HT-29 (cell line): ENCODE data around the gene RBP3. TPM values are rescaled to one million over a fixed set of nuclear protein-coding genes. Genes with fewer than 3 reads are reported as not detected.

ENCODE experiments used
- DNase-seq: peaks from one replicate; pipeline ENCODE4 v3.0.0-alpha.2; 2015; ENCODE audit warnings: low spot score
- total RNA-seq: library from RNA; depleted of rRNA; stranded (reverse); fragments of >200 nt; shearing (Covaris generic); gene quantifications from 2 replicates; pipeline ENCODE4 v1.2.3, GENCODE V29; 2014; rRNA removed

RBP3 gene
- 0.20 TPM in 1 of 2 replicates, not detected in the other for total RNA-seq

DNA sequence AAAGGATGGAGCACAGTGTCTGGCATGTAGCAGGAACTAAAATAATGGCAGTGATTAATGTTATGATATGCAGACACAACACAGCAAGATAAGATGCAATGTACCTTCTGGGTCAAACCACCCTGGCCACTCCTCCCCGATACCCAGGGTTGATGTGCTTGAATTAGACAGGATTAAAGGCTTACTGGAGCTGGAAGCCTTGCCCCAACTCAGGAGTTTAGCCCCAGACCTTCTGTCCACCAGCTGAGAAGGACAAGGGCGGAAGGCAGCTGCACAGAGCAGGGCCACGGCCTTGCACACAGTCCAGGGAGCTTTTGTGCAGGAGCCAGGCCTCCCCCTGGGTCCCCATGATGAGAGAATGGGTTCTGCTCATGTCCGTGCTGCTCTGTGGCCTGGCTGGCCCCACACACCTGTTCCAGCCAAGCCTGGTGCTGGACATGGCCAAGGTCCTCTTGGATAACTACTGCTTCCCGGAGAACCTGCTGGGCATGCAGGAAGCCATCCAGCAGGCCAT, at the start of gene RBP3:
RBP3 (plus strand) TSS at position 226 of the 514 bp plus-strand sequence; CDS start at position 348, 122 bp downstream.
- no peak for DNase-seq

DNA sequence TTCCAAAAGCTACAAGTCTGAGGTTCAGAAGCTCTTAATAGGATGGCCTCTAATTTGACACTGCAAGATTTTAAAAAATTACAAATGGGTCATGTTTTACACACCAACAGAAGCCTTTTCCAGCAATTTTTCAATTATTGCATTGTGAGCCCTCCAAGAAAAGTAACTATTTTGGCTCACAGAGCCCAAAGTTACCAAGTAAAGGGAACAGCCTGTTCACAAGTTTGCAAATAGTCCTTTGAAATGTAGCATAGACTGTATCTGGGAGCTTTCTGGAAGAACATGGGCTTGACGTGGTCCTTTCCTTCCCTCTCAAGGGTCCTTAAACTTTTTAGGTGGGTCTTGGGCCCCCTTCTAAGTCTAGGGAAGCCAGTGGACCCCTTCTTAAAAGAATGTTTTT, 49.4 kb upstream of the RBP3 start:
- DNase-seq = no peak

GRCh38 chr10:47299611-47300428, 48.3 kb upstream of the RBP3 start, which contains the start of gene GDF10:
Gene GDF10 (plus strand): TSS chr10:47300197. CDS start chr10:47300652, 455 bp downstream.
- DNase-seq = no peak

- DNase-seq = no peak
These were observed 47.7 kb upstream of the RBP3 start for GRCh38 chr10:47300429-47300931.

GRCh38 chr10:47301833-47302232, 46.3 kb upstream of the RBP3 start:
- DNase-seq = no peak

DNA sequence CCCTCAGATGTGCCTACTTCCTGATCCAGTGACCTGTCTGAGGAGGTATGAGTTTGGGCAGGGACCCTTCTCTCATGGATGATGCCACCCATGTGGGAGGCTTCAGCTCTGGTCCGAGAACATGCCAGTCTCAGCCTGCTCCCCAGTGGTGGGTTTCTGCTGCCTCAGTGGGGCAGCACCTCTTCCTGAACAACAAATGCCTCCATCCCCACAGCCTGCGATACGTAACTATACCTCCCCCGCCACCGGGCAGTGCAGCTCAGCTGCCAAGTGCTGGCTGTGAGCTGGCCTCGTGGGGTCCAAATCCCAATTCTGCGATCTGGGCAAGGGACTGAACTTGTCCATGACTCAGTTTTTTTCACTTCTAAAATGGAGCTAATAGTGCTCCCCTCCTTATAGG, 45.1 kb upstream of the RBP3 start:
- no peak for DNase-seq

DNA sequence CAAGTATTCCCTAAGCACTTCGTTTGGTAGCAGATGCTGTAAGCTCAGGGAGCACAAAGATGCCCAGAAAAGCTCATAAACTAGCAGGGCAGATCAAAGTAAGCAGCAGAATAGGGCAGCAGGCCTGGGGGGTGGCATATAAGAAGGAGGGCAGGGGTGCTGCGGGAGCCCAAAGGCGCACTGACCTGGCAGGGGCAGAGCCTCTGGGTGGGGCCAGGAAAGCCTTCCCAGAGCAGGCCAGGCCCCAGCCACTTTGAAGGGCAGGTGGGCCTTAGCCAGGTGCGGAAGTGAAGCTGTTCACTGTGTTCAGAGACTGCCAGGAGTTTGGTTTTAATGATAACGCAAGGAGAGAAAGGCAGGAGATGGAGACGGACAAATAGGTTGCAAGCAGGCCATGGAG, 44.3 kb upstream of the RBP3 start:
- DNase-seq = no peak

DNA sequence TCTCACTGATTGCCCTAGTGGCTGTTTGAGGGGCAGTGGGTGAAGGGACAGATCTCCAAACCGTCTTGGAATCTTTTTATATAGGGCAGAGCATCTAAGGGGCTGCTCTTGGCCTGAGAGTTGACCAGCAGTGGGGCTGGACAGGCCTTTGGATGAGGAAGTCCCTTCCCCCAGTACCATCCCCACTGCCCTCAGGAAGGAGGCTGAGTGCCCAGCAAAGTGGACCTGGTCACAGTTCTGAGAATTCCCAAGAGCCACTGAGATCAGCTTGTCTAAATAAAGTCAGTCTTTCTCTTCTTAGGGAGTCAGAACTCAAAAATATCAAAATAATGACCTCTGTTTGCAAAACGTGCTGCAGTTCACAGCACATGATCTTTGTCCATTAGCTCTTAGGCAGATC, 42.6 kb upstream of the RBP3 start:
- DNase-seq = no peak

GRCh38 chr10:47306387-47307210, 41.6 kb upstream of the RBP3 start:
- no peak for DNase-seq

- no peak for DNase-seq
These were observed 40.8 kb upstream of the RBP3 start for GRCh38 chr10:47307381-47307780.

DNA sequence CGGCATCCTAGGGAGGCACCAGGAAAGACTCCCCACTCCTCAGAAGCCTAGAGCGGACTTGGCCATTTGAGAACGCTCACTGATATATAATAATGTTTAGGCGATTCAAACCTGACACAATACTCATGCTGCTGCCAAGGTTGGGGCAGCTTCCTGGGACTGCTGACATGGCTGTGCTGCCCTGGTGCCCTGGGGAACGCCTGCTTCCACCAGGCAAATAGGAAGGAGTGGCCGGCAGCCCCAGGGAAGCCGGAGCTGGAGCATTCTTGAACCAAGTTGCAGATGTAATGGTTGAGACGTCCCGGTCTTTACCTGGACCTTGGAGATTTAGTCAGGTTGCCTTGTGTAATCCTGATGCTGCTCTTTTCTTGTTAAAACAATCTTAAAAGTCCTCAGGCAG, 39.4 kb upstream of the RBP3 start:
- no peak for DNase-seq

- DNase-seq = no peak
These were observed 38.6 kb upstream of the RBP3 start for GRCh38 chr10:47309408-47310089.

DNA sequence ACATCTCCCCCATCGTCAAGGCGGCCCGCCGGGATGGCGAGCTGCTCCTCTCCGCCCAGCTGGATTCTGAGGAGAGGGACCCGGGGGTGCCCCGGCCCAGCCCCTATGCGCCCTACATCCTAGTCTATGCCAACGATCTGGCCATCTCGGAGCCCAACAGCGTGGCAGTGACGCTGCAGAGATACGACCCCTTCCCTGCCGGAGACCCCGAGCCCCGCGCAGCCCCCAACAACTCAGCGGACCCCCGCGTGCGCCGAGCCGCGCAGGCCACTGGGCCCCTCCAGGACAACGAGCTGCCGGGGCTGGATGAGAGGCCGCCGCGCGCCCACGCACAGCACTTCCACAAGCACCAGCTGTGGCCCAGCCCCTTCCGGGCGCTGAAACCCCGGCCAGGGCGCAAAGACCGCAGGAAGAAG, 38.1 kb upstream of the RBP3 start:
- no peak for DNase-seq

DNA sequence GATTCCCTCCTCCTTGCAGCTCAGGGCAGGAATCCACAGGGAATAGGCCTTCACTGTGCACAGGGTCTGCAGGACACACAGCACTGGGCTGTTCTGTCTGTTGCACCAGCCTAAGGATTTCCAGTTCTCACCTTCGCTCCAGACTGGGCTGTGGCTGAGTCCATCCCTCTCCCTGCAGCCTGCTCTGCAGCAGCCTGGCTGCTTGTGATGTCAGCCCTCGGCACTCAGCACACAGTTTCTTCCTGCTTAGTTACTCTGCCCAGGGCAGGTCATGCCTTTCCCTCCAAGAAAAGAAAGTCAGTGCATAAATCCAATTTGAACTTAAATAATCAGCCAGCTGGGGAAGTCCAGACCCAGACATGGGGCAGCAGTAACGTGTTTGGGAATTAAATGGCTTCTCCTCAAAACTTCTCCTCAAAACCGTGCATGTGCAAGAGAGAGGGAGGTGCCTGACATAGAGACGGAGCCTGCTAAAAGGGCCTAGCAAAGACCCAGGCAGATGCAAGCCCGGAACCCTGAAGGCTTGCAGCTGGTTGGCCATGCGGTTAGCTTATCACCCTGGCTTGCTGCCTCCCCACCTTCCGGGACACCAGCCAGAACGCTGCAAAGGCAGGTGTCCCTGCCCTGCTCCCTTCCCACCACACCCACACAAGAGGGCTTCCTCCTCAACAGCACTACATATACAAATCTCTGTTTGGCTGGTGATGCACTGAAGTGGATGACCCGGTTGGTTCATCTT, 36.8 kb upstream of the RBP3 start:
- peak; percentile 18 for DNase-seq

DNA sequence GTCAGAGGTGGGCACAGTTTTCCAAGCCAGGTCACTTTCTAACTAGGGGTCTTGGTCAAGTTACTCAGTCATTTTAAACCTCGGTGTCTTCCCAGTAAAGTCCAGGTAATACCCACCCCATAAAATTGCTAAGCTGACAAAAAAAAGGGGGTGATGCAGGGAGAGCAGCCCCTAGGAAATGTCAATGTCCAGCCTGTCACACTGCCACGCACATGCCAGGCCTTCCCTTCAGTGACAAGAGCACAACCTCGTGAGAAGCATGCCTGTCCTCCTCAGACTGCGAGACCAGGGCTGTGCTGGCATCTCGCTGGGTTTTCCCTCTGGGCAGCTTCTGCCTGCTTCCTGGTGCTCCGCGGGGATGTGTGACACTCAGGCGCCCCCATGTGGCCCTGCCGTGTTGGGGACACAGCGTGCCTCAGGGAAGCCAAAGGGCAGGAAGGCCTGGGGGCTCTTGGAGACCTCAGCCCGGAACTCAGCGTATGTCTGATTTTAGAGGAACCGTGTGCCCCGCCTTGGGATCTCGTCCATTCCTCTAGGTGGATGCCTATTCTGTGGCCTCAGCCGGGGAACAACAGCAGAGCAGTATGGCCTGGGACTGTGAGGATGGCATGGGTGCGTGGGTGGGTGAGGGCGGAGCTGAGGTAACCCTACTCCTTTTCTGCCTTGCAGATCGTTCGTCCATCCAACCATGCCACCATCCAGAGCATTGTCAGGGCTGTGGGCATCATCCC, 36.1 kb upstream of the RBP3 start:
- DNase-seq = peak; percentile 79

- no peak for DNase-seq
These were observed 35.5 kb upstream of the RBP3 start for GRCh38 chr10:47312663-47312995.

DNA sequence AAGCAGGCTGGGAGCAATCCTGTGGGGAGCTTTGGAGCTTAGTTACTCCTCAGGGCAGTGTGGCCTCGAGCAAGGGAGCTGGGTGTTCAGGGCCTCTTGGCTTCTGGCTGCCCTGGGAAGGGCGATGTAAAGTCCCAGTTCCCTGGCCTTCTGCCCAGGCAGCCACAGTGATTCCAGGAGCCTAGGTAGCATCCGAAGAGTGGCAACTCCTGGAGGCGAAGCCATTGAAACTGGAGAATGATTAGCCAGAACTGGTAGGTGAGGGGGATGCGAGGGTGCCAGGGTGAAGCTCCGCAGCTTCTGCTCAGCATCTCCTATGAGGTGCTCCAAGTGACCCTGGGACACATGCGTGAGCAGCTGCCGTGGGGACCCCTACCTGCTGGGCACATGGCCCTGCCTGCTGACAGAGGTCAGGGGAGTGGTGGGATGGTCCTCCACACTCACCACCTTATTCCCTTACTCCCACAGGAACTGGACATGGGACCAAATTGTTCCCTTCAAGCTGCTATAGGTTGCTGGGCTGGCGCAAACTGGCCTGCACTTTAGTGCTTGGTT, 33.7 kb upstream of the RBP3 start:
- DNase-seq = no peak

DNA sequence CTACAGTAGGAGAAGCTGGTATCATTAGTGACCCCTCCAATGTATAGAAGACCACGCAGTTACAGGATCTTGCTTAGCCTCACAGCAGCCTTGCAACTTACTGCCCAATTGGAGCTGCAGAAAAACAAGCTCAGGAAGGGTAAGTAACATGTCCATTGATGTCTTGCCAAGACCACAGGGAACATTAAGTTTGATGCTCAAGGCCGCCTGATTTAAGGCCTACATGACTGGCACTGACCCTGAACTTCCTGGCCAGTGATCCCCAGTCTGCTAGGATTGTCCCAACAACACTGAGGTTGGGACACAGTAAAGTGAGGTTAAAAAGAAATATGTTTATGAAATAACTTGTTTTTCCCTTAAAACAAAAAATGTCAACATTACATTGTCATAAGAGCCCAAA, 32.7 kb upstream of the RBP3 start:
- DNase-seq = no peak

DNA sequence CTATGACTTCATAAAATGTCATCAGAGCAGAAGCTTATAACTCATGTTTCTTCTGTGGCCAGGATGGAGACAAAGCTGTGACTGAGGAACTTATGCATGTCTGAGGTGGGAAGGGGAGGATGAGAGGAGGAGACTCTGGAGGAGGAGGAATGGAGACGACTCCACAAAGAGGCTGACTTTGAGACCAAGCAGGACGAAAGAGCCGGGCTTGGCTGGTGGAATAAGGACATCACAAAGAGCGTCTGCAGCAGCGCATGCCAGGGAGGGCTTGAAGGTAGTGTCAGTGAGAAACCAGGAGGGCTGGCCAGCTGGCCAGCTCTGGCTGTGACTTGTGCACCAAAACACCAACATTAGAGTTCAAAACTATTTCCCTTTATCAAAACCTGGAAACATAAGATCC, 32.0 kb upstream of the RBP3 start:
- no peak for DNase-seq

- DNase-seq = no peak
These were observed 30.9 kb upstream of the RBP3 start for GRCh38 chr10:47317251-47317650.
